GM12865 (cell line): Measurements from ENCODE around the gene CHAF1A.

Experiments
- DNase-seq: peaks from one replicate; pipeline ENCODE4 v3.0.0; 2010; ENCODE audit warnings: low read depth
- H3K4me3 ChIP-seq: 2 replicates; pipeline ENCODE4 v1.5.1; 2011; ENCODE audit warnings: mild to moderate bottlenecking, low read depth, low read length, control low read depth
- CTCF ChIP-seq: IDR thresholded peaks from 2 replicates; pipeline ENCODE4 v1.5.1; 2011; ENCODE audit warnings: low read length, control low read depth, low read depth, inconsistent platforms; ENCODE audit not compliant: insufficient read depth; ENCODE audit errors: missing control alignments

The CHAF1A gene

GRCh38 chr19:4372165-4373012, 30.1 kb upstream of the CHAF1A start:
- TF ChIP-seq CTCF = no peak
- no peak overlapping the region for H3K4me3 ChIP-seq
- DNase-seq = no peak

- DNase-seq = no peak
- no peak overlapping the region for H3K4me3 ChIP-seq
- TF ChIP-seq CTCF = no peak
Measured at GRCh38 chr19:4373013-4373367, 29.4 kb upstream of the CHAF1A start.

GRCh38 chr19:4373601-4374497, 28.6 kb upstream of the CHAF1A start:
- TF ChIP-seq CTCF = no peak
- H3K4me3 ChIP-seq = no peak overlapping the region
- DNase-seq = peak; percentile 41

GRCh38 chr19:4374498-4375163, 27.8 kb upstream of the CHAF1A start:
- peak overlapping the region; percentile 44 for H3K4me3 ChIP-seq
- TF ChIP-seq CTCF = no peak
- DNase-seq = no peak

GRCh38 chr19:4375164-4376027, 27.0 kb upstream of the CHAF1A start:
- H3K4me3 ChIP-seq = peak overlapping the region; percentile 44
- DNase-seq = peak; percentile 87
- peak; percentile 51 for TF ChIP-seq CTCF

GRCh38 chr19:4376028-4376670, 26.3 kb upstream of the CHAF1A start:
- no peak for TF ChIP-seq CTCF
- H3K4me3 ChIP-seq = peak overlapping the region; percentile 44
- no peak for DNase-seq
